DMS 273 (cell line): ENCODE results near the gene ETS1.

Source experiments
- DNase-seq: peaks from one replicate; lab custom pipeline; 2025; ENCODE audit not compliant: unreplicated experiment; lab: John Stamatoyannopoulos, UW

ETS1 gene

DNA sequence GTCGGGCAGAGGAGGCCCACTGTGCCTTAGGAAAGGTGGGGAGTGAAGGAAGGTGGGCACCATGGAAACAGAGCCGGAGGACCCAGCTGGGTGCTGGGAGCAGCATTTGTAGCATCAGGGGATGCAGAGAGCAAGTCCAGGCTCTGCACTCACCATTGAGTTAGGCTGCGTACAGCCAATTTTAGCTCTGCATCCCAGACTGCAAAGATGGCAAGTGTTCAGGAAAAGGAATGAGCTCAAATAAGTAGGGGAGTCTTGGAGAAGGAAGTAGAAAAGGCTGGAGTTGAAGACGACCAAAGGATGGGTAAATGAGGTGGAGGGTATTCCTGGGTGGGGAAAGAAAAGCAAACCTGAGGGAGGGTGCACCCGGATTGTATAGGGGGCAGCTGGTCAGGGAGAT lies 31.6 kb upstream of the ETS1 start:
- DNase-seq: no peak

- no peak for DNase-seq
These were observed 31.2 kb upstream of the ETS1 start for GRCh38 chr11:128618603-128619002.

- no peak for DNase-seq
These were observed 28.8 kb upstream of the ETS1 start for GRCh38 chr11:128616161-128616560.

DNA sequence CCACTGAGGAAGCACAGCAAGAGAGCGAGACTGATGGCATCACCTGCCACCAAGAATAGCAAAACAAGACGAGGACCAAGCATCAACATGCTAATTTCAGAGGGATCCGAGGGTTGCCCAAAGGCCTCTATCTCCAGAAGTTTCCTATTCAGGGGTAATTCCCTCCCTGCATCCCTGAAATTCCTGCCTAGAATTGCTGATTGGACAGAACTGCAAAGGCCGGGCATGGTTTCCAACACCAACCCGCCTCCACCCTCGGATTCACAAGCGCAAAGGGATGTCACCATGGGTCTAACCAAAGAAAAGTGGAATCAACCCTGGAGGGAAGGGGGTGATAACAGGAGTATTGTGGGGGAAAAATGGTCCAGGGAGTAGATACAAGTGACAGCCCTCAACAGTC lies 28.3 kb upstream of the ETS1 start:
- DNase-seq: no peak

GRCh38 chr11:128615076-128615475 lies 27.7 kb upstream of the ETS1 start:
- DNase-seq: no peak

- no peak for DNase-seq
These were observed 26.7 kb upstream of the ETS1 start for GRCh38 chr11:128614026-128614425.

DNA sequence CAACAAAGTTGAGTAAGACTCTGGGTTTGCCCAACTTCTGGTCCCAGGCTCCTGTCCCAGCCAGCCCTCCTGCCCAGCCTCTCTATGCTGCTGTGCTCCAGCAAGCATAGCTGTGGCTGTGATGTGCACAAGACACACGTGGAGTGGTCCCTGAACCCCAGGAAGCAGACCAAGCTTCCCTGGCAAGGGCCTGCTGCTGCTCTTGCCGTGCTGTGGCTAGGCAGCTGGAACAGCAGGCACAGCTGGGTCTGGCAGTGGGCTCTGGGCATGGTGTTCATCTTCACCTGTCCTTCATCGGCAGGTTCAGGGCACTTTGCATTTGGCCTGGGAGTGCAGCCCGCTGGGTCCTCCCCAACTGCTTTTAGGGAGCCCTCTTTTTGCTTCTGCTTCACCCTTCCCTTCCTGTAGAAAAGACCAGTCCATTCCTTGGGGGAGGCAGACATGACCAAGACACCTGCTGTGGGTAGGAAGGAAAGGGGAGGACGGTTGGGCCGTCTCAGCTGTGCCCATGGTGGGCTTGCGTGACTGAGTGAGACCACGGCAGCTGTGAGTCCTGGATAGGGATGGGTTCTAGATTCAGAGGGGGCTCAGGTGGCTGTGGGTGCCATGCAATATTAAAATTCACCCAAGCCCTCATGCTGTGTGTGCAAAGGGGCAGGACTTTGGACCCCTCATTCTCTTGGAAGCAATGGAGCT lies 26.1 kb upstream of the ETS1 start:
- no peak for DNase-seq

DNA sequence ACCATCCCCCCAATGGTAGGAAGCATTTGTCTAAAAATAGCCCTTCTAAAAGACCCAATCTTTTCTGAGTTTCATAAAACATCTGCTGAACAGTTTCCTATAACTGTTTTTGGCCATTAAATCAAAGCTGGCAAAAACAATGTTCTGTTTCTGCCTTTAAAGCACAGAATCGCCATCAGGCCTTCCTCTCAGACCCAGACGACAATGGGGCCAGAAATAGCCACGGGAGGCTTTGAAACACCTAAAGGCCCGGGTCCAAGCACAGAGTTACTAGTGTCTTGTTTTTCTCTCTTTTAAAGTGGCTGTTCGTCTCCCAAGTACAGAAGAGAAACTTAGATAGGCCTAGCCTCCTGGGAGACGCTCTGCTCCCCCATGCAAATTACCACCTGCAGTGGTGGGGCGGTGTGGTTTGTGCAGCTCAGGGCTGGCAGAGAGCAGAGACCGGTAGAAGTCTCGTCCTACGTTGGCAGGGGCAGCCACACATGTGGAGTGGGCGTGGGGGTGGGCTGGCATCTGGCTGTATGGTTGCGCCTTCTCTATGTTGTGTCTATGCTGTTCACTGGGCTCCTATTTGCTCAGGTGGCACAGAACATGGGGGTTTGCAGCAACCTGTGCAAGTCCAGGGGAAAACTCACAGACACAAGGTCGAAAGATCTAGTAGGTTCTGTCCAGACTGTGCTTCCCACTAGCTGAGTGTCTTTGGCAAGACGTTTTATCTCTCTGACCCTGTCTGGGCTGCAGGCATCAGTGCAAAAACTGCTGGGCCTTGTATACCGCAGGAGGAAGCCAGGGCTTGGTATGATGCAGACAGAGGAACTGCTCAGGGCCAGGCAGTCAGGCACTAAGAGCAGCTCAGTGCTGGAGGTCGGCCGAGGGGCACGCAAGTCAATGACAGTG lies 23.6 kb upstream of the ETS1 start:
- DNase-seq: no peak

GRCh38 chr11:128609785-128610184 lies 22.4 kb upstream of the ETS1 start:
- no peak for DNase-seq

GRCh38 chr11:128608746-128609407 lies 21.5 kb upstream of the ETS1 start:
- DNase-seq: no peak

DNA sequence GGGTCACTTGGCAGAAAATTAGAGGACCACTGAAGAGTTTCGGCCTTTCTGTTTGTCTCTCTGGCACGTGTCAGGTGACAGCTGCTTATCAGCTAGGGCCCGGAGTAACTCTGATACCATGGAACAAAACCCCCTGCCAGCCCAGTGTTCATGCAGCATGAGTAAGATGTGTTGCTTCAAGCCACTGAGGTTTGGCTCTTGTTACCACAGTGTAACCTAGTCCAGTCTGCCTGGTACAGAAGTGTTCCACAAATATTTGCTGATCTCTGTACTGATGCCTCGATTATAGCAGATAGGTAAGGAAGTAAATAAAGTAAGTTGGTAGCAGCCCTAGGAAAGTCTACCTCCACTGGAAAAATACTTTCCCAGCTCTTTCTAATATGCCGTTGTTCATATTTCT lies 20.5 kb upstream of the ETS1 start:
- peak; percentile 40 for DNase-seq

- no peak for DNase-seq
These were observed 17.4 kb upstream of the ETS1 start for GRCh38 chr11:128604723-128605122.

- no peak for DNase-seq
These were observed 16.5 kb upstream of the ETS1 start for GRCh38 chr11:128603752-128604414.

DNA sequence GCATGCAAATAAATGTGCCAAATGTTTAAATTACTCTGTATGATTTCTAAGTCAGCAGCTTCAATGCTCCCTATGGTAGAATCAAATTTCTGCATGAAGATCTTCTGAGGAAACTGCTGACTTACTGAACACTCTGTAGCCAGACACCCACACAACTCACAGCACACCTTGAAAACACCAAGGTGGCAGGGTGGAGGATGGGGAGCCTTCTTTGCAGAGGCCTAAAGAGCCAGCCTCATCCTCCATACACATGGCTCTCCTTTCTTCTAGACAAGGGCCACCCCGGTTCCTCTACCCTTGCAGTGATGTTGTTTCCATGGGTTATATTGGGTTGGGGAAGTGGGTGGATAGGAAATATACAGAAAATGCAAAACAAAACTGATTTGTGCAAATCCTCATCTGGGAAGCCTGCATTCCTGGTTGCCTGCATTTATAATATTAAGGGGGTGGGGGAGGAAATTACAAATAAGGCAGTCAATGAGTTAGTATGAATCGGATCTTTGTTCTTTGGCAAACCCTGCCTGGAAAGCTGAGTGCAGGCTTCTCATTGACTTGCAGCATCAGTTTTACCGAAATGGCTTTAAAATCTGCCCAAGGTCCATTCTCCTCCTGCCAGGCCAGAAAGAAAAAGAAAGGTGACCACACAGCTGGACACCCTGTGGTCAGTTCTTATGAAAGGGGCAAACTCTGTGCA lies 15.8 kb upstream of the ETS1 start:
- no peak for DNase-seq

- DNase-seq: no peak
These were observed 12.4 kb upstream of the ETS1 start for GRCh38 chr11:128599729-128600128.

- DNase-seq: no peak
These were observed 11.3 kb upstream of the ETS1 start for GRCh38 chr11:128598506-128599150.

DNA sequence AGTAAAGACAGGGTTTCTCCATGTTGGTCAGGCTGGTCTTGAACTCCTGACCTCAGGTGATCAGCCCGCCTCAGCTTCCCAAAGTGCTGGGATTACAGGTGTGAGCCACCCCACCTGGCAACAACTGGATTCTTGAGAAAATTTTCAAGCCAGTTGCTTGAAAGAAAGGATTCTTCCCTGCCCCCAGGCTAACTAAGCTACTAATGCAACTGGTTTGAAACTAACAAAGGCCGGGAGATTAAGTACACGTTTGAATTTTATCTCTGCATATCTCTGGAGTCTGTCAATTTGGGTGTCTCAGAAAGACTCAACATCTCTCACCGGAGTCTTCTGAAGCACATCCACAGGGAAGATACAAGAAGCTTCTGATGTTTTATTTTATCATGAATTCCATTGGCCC lies 10.7 kb upstream of the ETS1 start:
- DNase-seq: no peak

DNA sequence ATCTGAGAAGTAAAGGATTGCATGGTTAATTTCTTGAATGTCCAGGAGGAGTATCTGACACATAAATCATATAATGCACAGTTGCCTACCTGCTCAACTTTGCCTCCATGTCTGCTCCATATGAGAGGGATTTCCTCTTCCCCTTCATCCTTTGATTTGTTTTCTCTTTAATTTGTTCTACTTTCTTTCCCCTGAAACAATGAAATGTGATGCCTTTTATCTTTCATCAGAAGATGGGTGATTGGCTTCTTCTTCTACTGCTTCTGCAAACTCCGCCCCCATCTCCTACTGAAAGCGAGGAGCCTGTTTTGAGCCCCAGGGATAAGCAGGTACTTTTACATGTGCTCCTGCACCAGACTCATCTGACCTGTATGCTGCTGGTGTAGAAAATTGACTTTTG lies 9.9 kb upstream of the ETS1 start:
- no peak for DNase-seq

- no peak for DNase-seq
These were observed 8.9 kb upstream of the ETS1 start for GRCh38 chr11:128596250-128596649.

GRCh38 chr11:128595775-128596174 lies 8.4 kb upstream of the ETS1 start:
- DNase-seq: no peak
